H1 (cell line): ENCODE data around the gene ELFN1. TPM values are rescaled to one million over a fixed set of nuclear protein-coding genes. Genes with fewer than 3 reads are reported as not detected.

Experiments
- CTCF ChIA-PET: fragments of 300-600 bp; sonication (Branson Sonifier 250); formaldehyde crosslinking; loops from one replicate; lab custom pipeline; 2021; ENCODE audit not compliant: partially characterized antibody; lab: Charles Lee
- POLR2A ChIA-PET: fragments of 300-600 bp; sonication (Branson Sonifier 250); formaldehyde crosslinking; loops from one replicate; lab custom pipeline; 2021; ENCODE audit warnings: inconsistent platforms; ENCODE audit not compliant: partially characterized antibody; lab: Charles Lee
- DNase-seq, 2 experiments: peaks; one replicate each; pipeline versions ENCODE4 v3.0.0 to v3.0.0-alpha.2; 2010 to 2022; ENCODE audit warnings: low spot score in 2 of 2, low read depth in 1 of 2, mixed read lengths in 1 of 2
- FAIRE-seq: peaks from 2 replicates; lab custom pipeline; 2011; peaks lifted over from hg19 to GRCh38; lab: Jason Lieb, UNC
- H2AFZ ChIP-seq: 2 replicates; pipeline ENCODE4 v1.8.1; 2012; ENCODE audit warnings: low read length, inconsistent platforms
- H2AK5ac ChIP-seq: 2 replicates; pipeline ENCODE4 v1.6.1; 2013; ENCODE audit warnings: low read depth, low read length
- H2BK120ac ChIP-seq: replicated peaks from 2 replicates; pipeline ENCODE3; 2013; ENCODE audit warnings: low read depth, low read length, inconsistent platforms
- H2BK12ac ChIP-seq: 2 replicates; pipeline ENCODE4 v1.6.1; 2013; ENCODE audit warnings: low read depth, low read length
- H2BK15ac ChIP-seq: 2 replicates; pipeline ENCODE4 v1.6.1; 2013; ENCODE audit warnings: low read length
- H2BK20ac ChIP-seq: 2 replicates; pipeline ENCODE4 v1.6.1; 2013; ENCODE audit warnings: low read length
- H2BK5ac ChIP-seq: 2 replicates; pipeline ENCODE4 v1.6.1; 2013; ENCODE audit warnings: low read depth, low read length
- H3K14ac ChIP-seq: 2 replicates; pipeline ENCODE4 v1.6.1; 2013; ENCODE audit warnings: inconsistent platforms; ENCODE audit not compliant: insufficient read length
- H3K18ac ChIP-seq: 2 replicates; pipeline ENCODE4 v1.6.1; 2013; ENCODE audit warnings: low read length; ENCODE audit errors: extremely low read depth
- H3K23ac ChIP-seq: 2 replicates; pipeline ENCODE4 v1.6.1; 2013; ENCODE audit warnings: inconsistent platforms; ENCODE audit not compliant: insufficient read length
- H3K23me2 ChIP-seq: 2 replicates; pipeline ENCODE4 v1.6.1; 2013; ENCODE audit warnings: low read depth, low read length
- H3K27ac ChIP-seq: 2 replicates; pipeline ENCODE4 v1.6.1; 2011; ENCODE audit warnings: low read depth, low read length, inconsistent platforms
- H3K27me3 ChIP-seq, 4 experiments: replicated peaks in 1 of 4; 1 replicate in 1 of 4; 2 replicates in 3 of 4; pipeline versions ENCODE4 v1.6.1 to v1.8.1; 2011 to 2013; ENCODE audit warnings: low read length in 3 of 4, mild to moderate bottlenecking in 3 of 4, inconsistent platforms in 2 of 4, mixed read lengths in 2 of 4, moderate library complexity in 1 of 4; ENCODE audit not compliant: control insufficient read depth in 3 of 4, insufficient read depth in 3 of 4; ENCODE audit errors: extremely low read depth in 1 of 4
- H3K36me3 ChIP-seq, 4 experiments: 2 replicates each; pipeline versions ENCODE4 v1.6.1 to v1.8.1; 2011 to 2013; ENCODE audit warnings: mild to moderate bottlenecking in 4 of 4, low read length in 3 of 4, moderate library complexity in 2 of 4, control low read depth in 1 of 4, inconsistent platforms in 1 of 4; ENCODE audit not compliant: insufficient read depth in 4 of 4, control insufficient read depth in 2 of 4
- H3K4ac ChIP-seq: replicated peaks from 2 replicates; pipeline ENCODE3; 2013; ENCODE audit warnings: low read length, low read depth, mixed read lengths, inconsistent platforms; ENCODE audit not compliant: insufficient read length
- H3K4me1 ChIP-seq, 4 experiments: replicated peaks in 1 of 4; 1 replicate in 1 of 4; 2 replicates in 3 of 4; pipeline versions ENCODE4 v1.6.1 to v1.8.1; 2011 to 2013; ENCODE audit warnings: low read length in 3 of 4, inconsistent platforms in 2 of 4, mixed read lengths in 1 of 4; ENCODE audit not compliant: insufficient read depth in 4 of 4, control insufficient read depth in 3 of 4
- H3K4me2 ChIP-seq, 2 experiments: 2 replicates each; pipeline versions ENCODE4 v1.6.1 to v1.8.1; 2011 to 2013; ENCODE audit warnings: low read depth in 2 of 2, low read length in 2 of 2, control low read depth in 1 of 2, inconsistent platforms in 1 of 2, mild to moderate bottlenecking in 1 of 2; ENCODE audit not compliant: insufficient read depth in 1 of 2
- H3K4me3 ChIP-seq, 4 experiments: fragments of 200-600, 300-600 bp in 1 of 4; sonication (generic), shearing (Covaris generic), sonication (Bioruptor Twin) in 1 of 4; 2 replicates each; pipeline versions ENCODE4 v1.5.1 to v1.8.1; 2011 to 2016; ENCODE audit warnings: low read length in 4 of 4, low read depth in 3 of 4, control low read depth in 2 of 4, inconsistent platforms in 2 of 4, mild to moderate bottlenecking in 2 of 4, mixed read lengths in 1 of 4, moderate library complexity in 1 of 4; ENCODE audit not compliant: insufficient read depth in 2 of 4; ENCODE audit errors: extremely low read depth in 1 of 4
- H3K56ac ChIP-seq: replicated peaks from 2 replicates; pipeline ENCODE3; 2013; ENCODE audit warnings: low read depth, mild to moderate bottlenecking, mixed read lengths, low read length, inconsistent platforms; ENCODE audit not compliant: insufficient read length
- H3K79me1 ChIP-seq: 2 replicates; pipeline ENCODE4 v1.6.1; 2013; ENCODE audit warnings: low read depth, low read length, control low read depth
- H3K79me2 ChIP-seq, 2 experiments: 2 replicates each; pipeline versions ENCODE4 v1.6.1 to v1.8.1; 2012 to 2013; ENCODE audit warnings: low read length in 2 of 2, mild to moderate bottlenecking in 2 of 2, inconsistent platforms in 1 of 2; ENCODE audit not compliant: insufficient read depth in 2 of 2, control insufficient read depth in 1 of 2
- H3K9ac ChIP-seq, 4 experiments: replicated peaks in 1 of 4; 1 replicate in 1 of 4; 2 replicates in 3 of 4; pipeline versions ENCODE4 v1.6.1 to v1.8.1; 2011 to 2013; ENCODE audit warnings: low read depth in 3 of 4, low read length in 3 of 4, control low read depth in 2 of 4, mild to moderate bottlenecking in 2 of 4, moderate library complexity in 2 of 4, inconsistent platforms in 1 of 4; ENCODE audit errors: extremely low read depth in 1 of 4
- H3K9me3 ChIP-seq, 2 experiments: 2 replicates each; pipeline versions ENCODE4 v1.6.1 to v1.8.1; 2012 to 2013; ENCODE audit warnings: mild to moderate bottlenecking in 2 of 2, moderate library complexity in 2 of 2, control low read depth in 1 of 2, inconsistent platforms in 1 of 2, low read depth in 1 of 2, low read length in 1 of 2, mixed read lengths in 1 of 2; ENCODE audit not compliant: insufficient read depth in 2 of 2
- H4K20me1 ChIP-seq, 2 experiments: replicated peaks in 1 of 2; 2 replicates each; pipeline versions ENCODE3 to v1.8.1; 2011 to 2013; ENCODE audit warnings: inconsistent platforms in 2 of 2, low read length in 2 of 2, mild to moderate bottlenecking in 1 of 2; ENCODE audit not compliant: insufficient read depth in 2 of 2, control insufficient read depth in 1 of 2
- H4K5ac ChIP-seq: 2 replicates; pipeline ENCODE4 v1.6.1; 2013; ENCODE audit warnings: low read length, low read depth, mixed read lengths, inconsistent platforms; ENCODE audit not compliant: insufficient read length
- H4K8ac ChIP-seq: 2 replicates; pipeline ENCODE4 v1.8.0; 2013; ENCODE audit warnings: mild to moderate bottlenecking, moderate library complexity, low read length, inconsistent platforms; ENCODE audit not compliant: insufficient read depth; ENCODE audit errors: extremely low read depth
- H4K91ac ChIP-seq: replicated peaks from 2 replicates; pipeline ENCODE3; 2013; ENCODE audit warnings: low read length, mixed read lengths, inconsistent platforms; ENCODE audit not compliant: insufficient read length
- BCL11A ChIP-seq, 2 experiments: IDR thresholded peaks; one replicate each; pipeline ENCODE4 v1.6.1; 2011; ENCODE audit warnings: low read depth in 2 of 2, low read length in 2 of 2, mild to moderate bottlenecking in 2 of 2
- CHD1 ChIP-seq: IDR thresholded peaks from 2 replicates; pipeline ENCODE4 v1.6.1; 2012; ENCODE audit warnings: low read depth, low read length, improper control_type of control experiment
- JUND ChIP-seq: IDR thresholded peaks from 2 replicates; pipeline ENCODE4 v1.6.1; 2011; ENCODE audit warnings: mild to moderate bottlenecking, improper control_type of control experiment, low read length
- SAP30 ChIP-seq: fragments of 300-600 bp; sonication (generic); IDR thresholded peaks from 2 replicates; pipeline ENCODE4 v1.7.1; 2012; ENCODE audit warnings: low read length, moderate library complexity, mild to moderate bottlenecking, inconsistent platforms; ENCODE audit not compliant: insufficient read depth, insufficient replicate concordance
- SUZ12 ChIP-seq: fragments of 200-600 bp; sonication (generic); IDR thresholded peaks from 2 replicates; pipeline ENCODE4 v1.6.1; 2012; ENCODE audit warnings: mild to moderate bottlenecking, inconsistent platforms, low read length, moderate library complexity, mixed read lengths
- WGBS, 2 experiments: shearing (Covaris generic) in 1 of 2; methylation state at CpG; one replicate each; pipeline versions ENCODE4 v1.1.6 to v1.1.7; 2013 to 2015; ENCODE audit warnings: low lambda C conversion rate in 2 of 2, mixed read lengths in 2 of 2, inconsistent platforms in 1 of 2, low coverage in 1 of 2, missing lambda C conversion rate in 1 of 2; ENCODE audit not compliant: insufficient replicate concordance in 2 of 2, insufficient coverage in 1 of 2, insufficient read length in 1 of 2; ENCODE audit errors: extremely low coverage in 1 of 2, missing lambda C conversion rate in 1 of 2; 5-methylcytosine and 5-hydroxymethylcytosine counted together
- polyA plus RNA-seq, 7 experiments: library from polyadenylated mRNA; depleted of rRNA in 3 of 7; stranded (reverse) in 5 of 7; unstranded in 2 of 7; fragments of >200 nt in 5 of 7; fragments of 200-250 nt in 2 of 7; gene quantifications; 1 replicate in 5 of 7; 2 replicates in 1 of 7; 4 replicates in 1 of 7; pipeline versions ENCODE4 v1.2.1 to v1.2.3, GENCODE V29; 2011 to 2013; ENCODE audit warnings: missing spikeins in 2 of 7, mixed read lengths in 2 of 7
- total RNA-seq: library from RNA; stranded (reverse); fragmentation: NEBNext Ultra II Directional; extraction: Animal tissue kit (Norgen Biotek cat#: 25700); gene quantifications from 2 replicates; pipeline ENCODE4 v1.2.1, GENCODE V29; 2021

Gene ELFN1
- total and polyA plus RNA-seq, 2 of the 8 experiments (the other 6 are each of a cell fraction or from before 2014, with no cell fraction given), result 2.0 to 4.5 TPM

- no peak overlapping the region for H3K4me2 ChIP-seq
- no peak overlapping the region for H3K27ac ChIP-seq
- H2BK120ac ChIP-seq, result no peak overlapping the region
- no peak for FAIRE-seq
- POLR2A ChIA-PET, result interaction anchor here (0.7 kb wide), 1 partner anchor 53 kb away, joined by 3 read pairs; no protein-coding TSS in a partner anchor
- no peak overlapping the region for H2BK20ac ChIP-seq
- WGBS, 2 experiments, result 93% methylated on average over 13 of the region's 13 CpGs; no CpG with 5 or more reads in 1 of the 2 experiments
- H4K8ac ChIP-seq, result no peak overlapping the region
- no peak overlapping the region for H3K18ac ChIP-seq
- H3K4ac ChIP-seq, result no peak overlapping the region
- H3K36me3 ChIP-seq, result no peaks in the 10 kb centered on the region
- no peaks in the 10 kb centered on the region for H3K79me1 ChIP-seq
- no peak overlapping the region for H3K9ac ChIP-seq
- no peaks in the 10 kb centered on the region for H3K4me1 ChIP-seq
- peaks cover 0 to 3% (median under 1%) of the 10 kb centered on the region in 4 experiments; a peak in 1 of 7 replicates for H3K27me3 ChIP-seq
- TF ChIP-seq BCL11A (IDR thresholded peaks at IDR 0.05; ENCODE audit: low read depth in 2 of 2, low read length in 2 of 2) (no peak), SAP30 (no peak), CHD1 (no peak), SUZ12 (no peak), JUND (no peak)
- TF ChIP-seq, all 59 proteins: peak for 0
- no peak overlapping the region for H3K56ac ChIP-seq
- H3K23me2 ChIP-seq, result peaks cover 2% of the 10 kb centered on the region; the same call in 1 of the 2 replicates
- H3K23ac ChIP-seq, result no peak overlapping the region
- no peak overlapping the region for H2AFZ ChIP-seq
- no peak overlapping the region for H3K14ac ChIP-seq
- DNase-seq, result no peak
- H2BK5ac ChIP-seq, result no peak overlapping the region
- peaks cover 0 to 1% of the 10 kb centered on the region in 2 experiments for H4K20me1 ChIP-seq
- no peak overlapping the region for H4K5ac ChIP-seq
- H4K91ac ChIP-seq, result no peak overlapping the region
- H3K79me2 ChIP-seq, result no peaks in the 10 kb centered on the region
- no peak overlapping the region for H2BK15ac ChIP-seq
- H2BK12ac ChIP-seq, result no peak overlapping the region
- no peak overlapping the region for H2AK5ac ChIP-seq
- CTCF ChIA-PET, result no interaction called here
- peaks cover 3 to 17% of the 10 kb centered on the region in 2 experiments; a peak in 3 of 4 replicates for H3K9me3 ChIP-seq
- H3K4me3 ChIP-seq, result no peak overlapping the region
These were observed 93.0 kb downstream of the ELFN1 start for GRCh38 chr7:1763033-1763432.
